ENCODE data around the gene CLNK.

CLNK gene

DNA sequence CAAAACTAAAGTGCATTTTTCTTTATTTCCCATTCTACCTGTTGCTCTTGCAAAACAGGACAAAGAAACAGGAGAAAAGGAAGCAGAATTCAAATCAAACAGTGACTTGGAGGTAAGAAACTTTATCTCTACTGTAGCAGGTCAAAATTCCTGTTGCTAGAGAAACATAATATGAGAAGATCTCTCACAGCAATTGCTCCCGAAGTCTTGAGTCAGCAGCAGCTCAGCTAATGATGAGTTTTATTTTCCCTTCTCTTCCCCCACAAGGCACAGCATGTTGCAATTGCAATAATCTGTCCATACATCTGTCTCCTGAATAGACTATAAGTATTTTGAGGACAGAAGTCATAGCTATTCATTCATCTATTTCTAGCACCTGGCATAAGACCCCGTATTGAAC is 112.7 kb downstream of the CLNK start:
- no peak for DNase-seq

- DNase-seq, result no peak
Measured at GRCh38 chr4:10569491-10569890, 115.1 kb downstream of the CLNK start.

DNA sequence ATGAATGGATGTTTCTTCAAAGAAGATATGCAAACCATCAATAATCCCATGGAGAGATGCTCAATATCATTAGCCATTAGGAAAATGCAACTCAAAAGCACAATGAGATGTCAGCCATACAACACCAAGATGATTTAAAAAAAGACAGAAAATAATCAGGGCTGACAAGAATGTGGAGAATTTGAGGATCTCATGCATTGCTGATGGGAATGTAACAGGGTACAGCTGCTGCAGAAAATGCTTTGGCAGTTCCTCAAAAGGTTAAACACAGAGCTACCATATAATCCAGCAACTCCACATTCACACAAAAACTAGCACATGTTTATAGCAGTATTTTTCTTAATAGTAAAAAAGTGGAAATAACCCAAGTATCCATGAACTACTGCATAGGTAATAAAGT is 116.8 kb downstream of the CLNK start:
- no peak for DNase-seq

DNA sequence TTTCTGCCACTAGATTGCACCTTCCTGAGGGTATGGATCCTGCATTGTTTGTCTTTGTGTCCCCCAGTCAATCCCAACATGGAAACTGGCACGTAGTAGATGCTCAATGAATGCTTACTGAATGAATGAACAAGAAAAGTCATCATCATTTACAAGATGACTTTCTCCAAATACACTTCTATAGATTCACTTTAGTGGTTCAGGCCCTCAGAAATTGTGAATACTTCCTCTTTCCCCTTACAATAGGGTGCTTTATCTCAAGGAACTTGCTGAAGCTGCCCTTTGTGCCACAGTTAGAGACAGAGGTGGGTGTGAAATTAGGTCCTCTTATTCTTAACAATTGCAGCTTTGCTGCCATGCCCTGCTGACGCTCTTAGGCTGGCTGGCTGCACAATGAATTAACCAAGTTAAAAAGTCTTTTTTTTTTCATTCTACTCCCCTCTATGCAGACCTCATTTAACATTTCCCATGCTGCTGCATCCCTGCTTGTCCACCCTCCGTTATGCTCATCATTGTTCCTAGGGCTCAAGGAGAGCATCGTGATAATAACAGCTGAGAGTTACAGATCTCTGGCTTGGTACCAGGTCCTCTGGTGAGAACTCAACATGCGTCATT is 119.3 kb downstream of the CLNK start:
- no peak for DNase-seq

- peak; percentile 51 for DNase-seq
Measured at GRCh38 chr4:10554694-10555093, 129.9 kb downstream of the CLNK start.

- DNase-seq, result no peak
Measured at GRCh38 chr4:10554121-10554520, 130.4 kb downstream of the CLNK start.

GRCh38 chr4:10552591-10553280 is 131.8 kb downstream of the CLNK start:
- DNase-seq, result no peak

DNA sequence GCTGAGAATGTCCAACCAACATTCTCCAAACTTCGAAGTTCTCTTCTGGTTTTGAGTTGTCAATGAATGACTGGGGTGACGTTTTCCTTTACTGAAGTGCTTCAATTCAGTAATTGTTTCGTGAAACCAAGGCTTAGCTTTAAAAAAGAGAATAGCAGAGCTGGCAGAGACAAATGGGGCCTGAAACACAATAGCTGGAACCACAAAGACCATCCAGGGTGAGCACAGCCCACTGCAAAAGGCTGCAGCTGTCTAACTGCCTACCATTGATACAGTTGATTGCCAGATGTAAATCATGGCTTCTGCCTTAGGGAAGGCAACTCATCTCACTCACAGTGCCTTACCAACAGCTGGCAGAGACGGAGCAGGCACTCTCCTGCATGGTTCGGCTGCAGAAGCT is 148.7 kb downstream of the CLNK start:
- no peak for DNase-seq

- no peak for DNase-seq
Measured at GRCh38 chr4:10534820-10535219, 149.7 kb downstream of the CLNK start.

GRCh38 chr4:10532155-10532554 is 152.4 kb downstream of the CLNK start:
- no peak for DNase-seq

- no peak for DNase-seq
Measured at GRCh38 chr4:10530137-10530786, 154.3 kb downstream of the CLNK start.

- DNase-seq, result no peak
Measured at GRCh38 chr4:10529291-10530136, 155.1 kb downstream of the CLNK start.

DNA sequence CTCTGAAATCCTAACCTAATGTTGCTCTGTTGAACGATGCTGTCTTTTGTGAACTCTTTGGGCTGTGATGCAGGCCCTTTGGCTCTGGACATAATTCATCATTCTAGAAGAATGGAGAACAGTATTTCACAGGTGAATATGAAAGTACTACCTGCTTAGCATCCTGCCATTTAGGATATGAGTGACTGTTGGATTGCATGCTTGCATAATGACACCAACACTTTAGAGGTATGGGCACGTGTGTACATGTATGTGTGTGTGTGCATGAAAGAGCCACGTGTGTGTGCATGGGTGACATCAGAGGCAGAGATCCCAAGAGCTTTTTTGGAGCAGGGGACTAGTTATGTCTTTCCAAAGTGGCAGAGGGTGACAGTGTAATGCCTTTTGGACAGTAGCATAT is 157.1 kb downstream of the CLNK start:
- DNase-seq, result no peak

GRCh38 chr4:10526429-10527222 is 157.9 kb downstream of the CLNK start:
- no peak for DNase-seq

DNA sequence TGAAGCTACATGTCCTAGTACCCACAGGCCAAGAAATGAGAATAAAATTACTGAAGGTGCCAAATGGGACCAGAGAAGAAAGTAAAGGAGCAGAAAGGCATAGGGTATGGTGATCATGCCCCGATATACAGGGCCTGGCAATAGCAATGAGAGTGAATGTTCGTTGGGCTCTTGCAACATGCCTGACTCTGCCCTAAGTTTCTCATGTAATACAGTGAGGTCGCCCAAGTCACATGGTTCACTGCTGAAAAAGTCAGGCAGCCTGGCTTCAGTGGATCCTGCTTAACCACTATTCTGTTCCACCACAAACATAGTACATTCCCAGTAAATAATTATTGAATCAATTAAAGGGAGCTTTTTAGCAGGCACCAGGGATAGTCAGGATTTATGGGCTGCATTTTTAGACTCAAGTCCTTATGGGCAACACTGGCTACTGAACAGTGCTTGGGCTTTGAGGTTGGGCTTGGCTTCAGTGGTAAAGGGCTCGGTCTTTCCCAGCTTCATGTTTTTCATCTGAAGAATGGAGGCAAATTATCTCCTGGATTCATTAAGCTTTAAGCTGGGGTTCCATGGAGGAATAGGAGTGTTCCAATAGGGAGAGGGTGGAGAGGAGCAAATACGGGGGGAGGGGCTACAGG is 160.3 kb downstream of the CLNK start:
- no peak for DNase-seq

DNA sequence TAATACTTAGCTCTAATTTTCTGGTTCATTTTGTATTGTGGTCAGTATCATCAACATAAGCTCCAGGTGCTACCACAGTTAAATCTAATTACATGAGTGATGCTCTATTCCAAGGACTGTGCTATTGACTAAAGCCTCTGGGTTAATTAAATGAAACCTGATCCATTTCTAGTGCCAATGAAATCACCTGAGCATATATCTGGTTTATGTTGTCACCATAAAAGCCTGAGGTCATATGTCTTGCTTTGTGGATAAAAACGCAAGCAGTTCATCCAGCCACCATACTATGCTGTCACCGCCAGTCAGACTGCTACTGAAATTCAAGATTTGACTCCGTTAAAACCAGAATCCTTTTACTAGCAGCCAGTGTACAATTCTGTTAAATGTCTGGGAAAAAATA is 163.1 kb downstream of the CLNK start:
- no peak for DNase-seq

DNA sequence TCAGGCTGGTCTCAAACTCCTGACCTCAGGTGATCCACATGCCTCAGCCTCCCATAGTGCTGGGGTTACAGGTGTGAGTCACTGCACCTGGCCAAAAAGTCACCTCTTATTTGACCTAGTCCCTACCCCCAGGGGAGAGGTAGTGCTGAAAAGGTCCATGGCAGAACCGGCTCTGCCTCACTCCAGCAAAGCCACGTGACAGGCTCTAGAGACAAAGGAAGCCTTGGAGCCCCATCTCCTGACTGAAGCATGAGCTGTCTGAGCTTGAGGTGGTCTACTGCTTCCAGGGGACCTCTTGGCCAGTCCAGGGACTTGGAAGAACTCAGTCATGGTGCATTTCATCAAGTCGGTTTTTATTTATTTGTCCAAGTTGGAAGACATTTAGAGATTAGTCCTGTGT is 174.8 kb downstream of the CLNK start:
- DNase-seq, result no peak

- no peak for DNase-seq
Measured at GRCh38 chr4:10506077-10506476, 178.5 kb downstream of the CLNK start.

- DNase-seq, result no peak
Measured at GRCh38 chr4:10504570-10505179, 179.9 kb downstream of the CLNK start.

DNA sequence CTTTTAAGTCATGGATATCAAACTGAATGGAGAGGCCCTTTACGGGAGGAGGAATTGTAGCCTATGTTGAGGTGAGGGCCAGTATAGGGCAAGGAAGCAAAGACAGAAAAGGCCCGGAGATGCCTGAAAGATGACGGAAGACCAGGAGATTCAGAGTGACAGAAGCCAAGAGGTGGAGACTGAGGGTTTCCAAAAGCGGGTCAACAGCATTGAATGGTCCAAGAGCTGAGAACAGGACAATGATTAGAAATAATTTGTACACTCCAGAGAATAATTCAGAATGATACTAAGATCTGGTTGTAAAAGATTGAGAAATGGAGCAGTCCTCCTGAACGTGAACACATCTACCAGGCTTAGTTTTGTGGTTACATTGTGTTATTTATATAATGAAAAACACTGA is 181.9 kb downstream of the CLNK start:
- DNase-seq, result no peak

DNA sequence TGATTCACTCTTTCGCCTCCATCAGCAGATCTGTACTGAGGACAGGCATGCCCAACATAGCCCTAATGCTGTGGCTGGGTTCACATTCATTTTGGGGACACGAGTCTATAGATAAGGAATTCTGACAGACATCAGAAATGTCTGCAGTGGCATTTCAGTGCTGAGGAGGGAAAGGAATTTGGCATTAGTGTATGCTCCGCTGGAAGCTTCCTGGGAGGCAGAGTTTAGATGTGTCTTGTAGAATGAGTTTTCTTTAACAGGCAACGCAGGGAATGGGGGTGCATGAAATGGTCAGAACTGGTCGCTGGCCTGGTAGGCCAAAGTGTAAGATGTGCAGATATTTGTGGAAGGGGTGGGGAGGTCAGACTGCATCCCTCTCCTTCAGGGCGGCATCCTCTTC is 183.8 kb downstream of the CLNK start:
- DNase-seq, result no peak

DNA sequence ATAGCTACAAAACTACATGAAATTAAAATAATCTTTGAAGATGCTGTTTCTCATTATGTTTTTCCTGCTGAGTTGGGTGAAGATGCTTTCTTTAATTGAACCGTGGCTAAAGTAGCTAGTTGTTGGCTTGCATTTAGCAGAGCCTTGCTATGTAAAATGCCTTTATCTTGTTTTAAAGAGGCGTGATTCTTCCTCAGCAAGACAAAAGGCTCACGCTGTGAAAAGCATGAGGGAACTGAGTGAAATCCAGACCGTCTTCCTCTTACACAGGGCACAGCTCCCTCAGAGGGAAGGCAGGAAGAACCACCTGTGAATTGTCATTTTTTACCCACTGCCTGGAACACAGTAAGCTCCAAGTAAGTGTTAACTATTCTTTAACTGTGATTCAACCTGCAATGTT is 188.4 kb downstream of the CLNK start:
- DNase-seq, result no peak

Measured in fibroblast of skin of right biceps (primary cell).